NCI-H774 (cell line): ENCODE results near the gene CTBP1.

Source experiments
- DNase-seq: peaks from one replicate; lab custom pipeline; 2025; lab: John Stamatoyannopoulos, UW

The CTBP1 gene

GRCh38 chr4:1283711-1284110 is 34.8 kb upstream of the CTBP1 start:
- DNase-seq, result no peak

GRCh38 chr4:1279253-1279652 is 30.3 kb upstream of the CTBP1 start:
- DNase-seq, result no peak

GRCh38 chr4:1277667-1278665 is 29.0 kb upstream of the CTBP1 start:
- DNase-seq, result no peak

GRCh38 chr4:1276984-1277383 is 28.1 kb upstream of the CTBP1 start:
- no peak for DNase-seq

GRCh38 chr4:1274871-1275270 is 25.9 kb upstream of the CTBP1 start:
- DNase-seq, result no peak

GRCh38 chr4:1271686-1272085 is 22.8 kb upstream of the CTBP1 start:
- DNase-seq, result no peak

GRCh38 chr4:1269209-1269608 is 20.3 kb upstream of the CTBP1 start:
- no peak for DNase-seq

GRCh38 chr4:1266881-1267763 is 18.2 kb upstream of the CTBP1 start:
- no peak for DNase-seq

- no peak for DNase-seq
These were observed 16.4 kb upstream of the CTBP1 start for GRCh38 chr4:1265351-1265750.

- no peak for DNase-seq
These were observed 16.0 kb upstream of the CTBP1 start for GRCh38 chr4:1264942-1265341.

- DNase-seq, result peak; percentile 29
These were observed 12.4 kb upstream of the CTBP1 start for GRCh38 chr4:1261107-1261928.

- DNase-seq, result peak; percentile 62
These were observed 11.6 kb upstream of the CTBP1 start for GRCh38 chr4:1260418-1261106.

GRCh38 chr4:1259966-1260365 is 11.0 kb upstream of the CTBP1 start:
- no peak for DNase-seq

GRCh38 chr4:1258457-1258856 is 9.5 kb upstream of the CTBP1 start:
- no peak for DNase-seq

- DNase-seq, result no peak
These were observed 6.8 kb upstream of the CTBP1 start for GRCh38 chr4:1255699-1256098.

GRCh38 chr4:1255151-1255550 is 6.2 kb upstream of the CTBP1 start:
- no peak for DNase-seq

GRCh38 chr4:1253831-1254230 is 4.9 kb upstream of the CTBP1 start:
- DNase-seq, result no peak

- no peak for DNase-seq
These were observed 4.1 kb upstream of the CTBP1 start for GRCh38 chr4:1252928-1253492.

- DNase-seq, result no peak
These were observed 2.8 kb upstream of the CTBP1 start for GRCh38 chr4:1251773-1252066.

- no peak for DNase-seq
These were observed 2.2 kb upstream of the CTBP1 start for GRCh38 chr4:1250921-1251772.

- no peak for DNase-seq
These were observed 1.5 kb upstream of the CTBP1 start for GRCh38 chr4:1250527-1250812.
